ENCODE measurements around the gene GSG1L.

- TF ChIP-seq CTCF (IDR thresholded peaks at IDR 0.05; ENCODE audit: insufficient read depth, low read length) (no peak), REST (IDR thresholded peaks at IDR 0.05; ENCODE audit: insufficient replicate concordance, low read depth) (no peak), GABPA (IDR thresholded peaks at IDR 0.05; ENCODE audit: low read depth) (no peak), POLR2AphosphoS5 (IDR thresholded peaks at IDR 0.05; ENCODE audit: low read depth) (0 out of 2 replicates have a peak, but pooled peaks have one; percentile 38)
Measured at GRCh38 chr16:28110479-28110878, 47.0 kb upstream of the GSG1L start.

Data from HL-60 (cell line).